GM12875 (cell line): Measurements from ENCODE around the gene CXCL12.

ENCODE experiments used
- H3K4me3 ChIP-seq: one replicate; pipeline ENCODE4 v1.5.1; 2011; ENCODE audit warnings: low read depth, low read length, control low read depth
- TF ChIP-seq, protein P1 (sequence below): IDR thresholded peaks from 2 replicates; pipeline ENCODE4 v1.5.1; 2011; ENCODE audit warnings: low read depth, mild to moderate bottlenecking, control low read depth, inconsistent platforms, low read length, moderate library complexity, borderline replicate concordance; ENCODE audit not compliant: insufficient read depth

The CXCL12 gene

DNA sequence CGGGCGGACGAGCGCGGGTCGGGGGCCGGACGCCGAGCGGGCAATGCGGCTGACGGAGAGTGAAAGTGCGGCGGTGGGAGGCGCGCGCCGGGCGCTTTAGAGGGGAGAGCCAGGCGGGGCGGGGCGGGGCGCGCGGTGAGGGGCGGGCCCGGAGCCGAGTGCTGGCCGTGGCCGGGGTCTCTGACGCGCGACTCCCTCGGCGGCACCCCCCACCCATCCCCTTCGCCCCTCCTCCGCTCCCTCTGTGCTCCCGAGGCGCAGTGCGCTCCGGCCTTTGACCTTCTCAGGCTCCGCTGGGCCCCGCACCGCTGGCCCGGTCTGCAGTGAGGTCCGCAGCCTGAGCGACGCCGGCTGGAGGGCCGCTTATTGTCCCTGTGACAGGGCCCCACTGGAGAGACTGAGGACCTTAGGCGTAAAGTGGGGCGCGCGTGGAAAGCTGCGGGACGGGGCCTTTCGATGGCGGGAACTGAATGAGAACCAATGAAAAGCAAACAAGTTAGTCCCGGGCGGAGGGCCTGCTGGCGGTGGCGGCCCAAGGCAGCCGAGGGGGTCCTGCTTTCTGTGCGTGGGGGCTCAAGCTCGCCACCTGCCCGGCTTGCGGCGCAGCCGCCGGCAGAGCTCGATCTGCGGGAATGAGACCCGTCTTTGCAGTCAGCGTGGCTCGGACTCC is at the start of gene CXCL12:
Gene CXCL12, minus strand, starts transcription at position 72 of the 670 bp plus-strand sequence. CDS start 92 bp downstream, outside the sequence.
- H3K4me3 ChIP-seq, result no peak within 1 kb of the TSS
- TF ChIP-seq, protein P1, sequence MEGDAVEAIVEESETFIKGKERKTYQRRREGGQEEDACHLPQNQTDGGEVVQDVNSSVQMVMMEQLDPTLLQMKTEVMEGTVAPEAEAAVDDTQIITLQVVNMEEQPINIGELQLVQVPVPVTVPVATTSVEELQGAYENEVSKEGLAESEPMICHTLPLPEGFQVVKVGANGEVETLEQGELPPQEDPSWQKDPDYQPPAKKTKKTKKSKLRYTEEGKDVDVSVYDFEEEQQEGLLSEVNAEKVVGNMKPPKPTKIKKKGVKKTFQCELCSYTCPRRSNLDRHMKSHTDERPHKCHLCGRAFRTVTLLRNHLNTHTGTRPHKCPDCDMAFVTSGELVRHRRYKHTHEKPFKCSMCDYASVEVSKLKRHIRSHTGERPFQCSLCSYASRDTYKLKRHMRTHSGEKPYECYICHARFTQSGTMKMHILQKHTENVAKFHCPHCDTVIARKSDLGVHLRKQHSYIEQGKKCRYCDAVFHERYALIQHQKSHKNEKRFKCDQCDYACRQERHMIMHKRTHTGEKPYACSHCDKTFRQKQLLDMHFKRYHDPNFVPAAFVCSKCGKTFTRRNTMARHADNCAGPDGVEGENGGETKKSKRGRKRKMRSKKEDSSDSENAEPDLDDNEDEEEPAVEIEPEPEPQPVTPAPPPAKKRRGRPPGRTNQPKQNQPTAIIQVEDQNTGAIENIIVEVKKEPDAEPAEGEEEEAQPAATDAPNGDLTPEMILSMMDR, result no peak

DNA sequence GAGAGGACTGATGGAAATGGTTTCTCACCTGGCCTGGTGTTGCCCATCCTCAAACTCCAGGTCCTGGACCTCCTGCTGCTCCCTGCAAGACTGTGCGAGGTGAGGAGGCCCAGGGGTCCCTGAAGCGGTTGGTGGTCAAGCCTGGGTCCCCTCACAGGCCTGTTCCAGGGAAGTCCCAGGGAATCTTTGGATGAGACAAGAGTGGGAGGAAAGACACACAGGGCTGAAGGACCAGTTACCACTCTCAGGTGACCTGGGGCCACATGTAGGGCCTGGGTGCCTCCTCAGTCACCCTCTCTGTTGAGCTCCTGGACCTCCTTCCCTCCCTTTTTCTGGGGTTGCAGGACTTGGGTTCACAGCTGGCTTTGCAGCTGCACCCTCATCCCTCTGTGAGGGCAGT is 42.6 kb upstream of the CXCL12 start:
- H3K4me3 ChIP-seq, result no peak overlapping the region
- TF ChIP-seq, protein P1, result no peak

DNA sequence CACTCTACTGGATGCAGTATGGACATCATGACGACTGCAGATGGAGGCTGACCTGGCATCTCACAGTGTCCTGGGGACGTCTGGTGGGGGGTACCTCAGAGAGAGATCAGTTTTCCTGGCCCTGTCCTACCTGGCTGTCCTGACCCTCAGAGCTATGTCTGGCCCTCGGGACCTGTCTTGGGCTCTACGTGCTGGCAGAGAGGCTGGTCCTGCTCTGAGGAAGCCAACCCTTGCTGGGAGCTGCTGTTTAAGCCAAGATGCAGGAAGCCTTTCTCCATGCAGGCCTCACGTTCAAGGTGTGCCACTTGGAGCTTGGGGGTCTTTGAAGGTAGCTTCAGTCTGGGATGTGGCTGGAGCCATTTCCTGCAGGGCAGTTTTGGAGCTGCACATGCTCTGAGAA is 42.1 kb upstream of the CXCL12 start:
- no peak overlapping the region for H3K4me3 ChIP-seq
- TF ChIP-seq, protein P1, result no peak

DNA sequence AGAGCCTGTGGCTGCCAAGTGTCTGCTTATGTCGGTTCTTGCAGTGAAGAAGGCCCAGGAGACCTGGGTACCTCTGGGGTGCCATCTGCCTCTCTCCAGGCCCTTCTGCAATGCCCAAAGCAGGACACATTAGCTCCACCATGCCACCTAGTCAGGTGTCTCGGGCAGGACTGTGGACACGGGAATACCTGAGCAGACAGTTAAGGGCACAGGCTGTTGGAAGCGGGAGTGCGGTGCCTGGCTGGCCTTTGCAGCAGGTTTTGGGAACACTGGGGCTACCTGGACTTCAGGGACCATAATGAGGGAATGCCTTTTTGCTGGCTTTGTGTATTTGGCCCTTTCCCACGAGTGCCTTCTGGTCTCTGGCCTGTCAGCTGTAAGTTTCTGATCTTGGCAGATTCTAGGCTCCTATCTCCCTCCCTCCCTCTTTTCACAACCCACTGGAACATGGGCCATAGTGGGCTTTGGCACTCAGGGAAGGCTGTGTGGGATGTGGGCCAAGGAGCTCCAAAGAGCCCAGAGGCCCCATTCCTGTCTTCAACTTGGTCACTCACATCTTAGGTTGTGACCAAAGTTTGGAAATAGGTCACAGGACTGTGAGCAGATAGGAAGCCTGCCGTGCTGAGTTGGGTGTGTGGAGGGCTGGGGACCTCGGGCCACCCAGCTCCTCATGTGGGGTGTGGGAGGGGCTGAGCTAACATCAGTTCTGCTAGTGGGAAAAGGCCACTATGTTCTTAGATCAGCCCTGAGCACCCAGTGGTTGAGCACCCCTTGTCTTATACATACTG is 41.5 kb upstream of the CXCL12 start:
- H3K4me3 ChIP-seq, result no peak overlapping the region
- TF ChIP-seq, protein P1, result no peak

DNA sequence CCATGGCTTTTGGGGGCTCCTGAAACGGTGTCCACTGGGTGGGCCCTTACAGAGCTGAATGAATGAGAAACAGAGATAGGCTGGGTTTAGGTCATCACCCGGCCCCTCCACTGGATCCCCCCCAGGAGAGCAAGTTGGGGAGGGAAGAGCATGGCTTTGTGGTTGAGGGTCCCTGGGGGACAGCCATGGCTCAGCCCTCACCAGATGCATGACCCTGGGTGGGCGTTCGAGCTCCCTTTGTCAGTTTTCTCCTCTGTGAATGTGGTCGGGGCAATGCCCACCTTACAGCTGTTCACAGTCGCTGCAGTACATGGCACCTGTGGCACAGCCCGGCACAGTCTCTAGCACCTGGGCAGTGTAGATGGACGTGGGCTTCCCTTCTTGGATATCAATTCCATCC is 40.6 kb upstream of the CXCL12 start:
- TF ChIP-seq, protein P1, result no peak
- no peak overlapping the region for H3K4me3 ChIP-seq

DNA sequence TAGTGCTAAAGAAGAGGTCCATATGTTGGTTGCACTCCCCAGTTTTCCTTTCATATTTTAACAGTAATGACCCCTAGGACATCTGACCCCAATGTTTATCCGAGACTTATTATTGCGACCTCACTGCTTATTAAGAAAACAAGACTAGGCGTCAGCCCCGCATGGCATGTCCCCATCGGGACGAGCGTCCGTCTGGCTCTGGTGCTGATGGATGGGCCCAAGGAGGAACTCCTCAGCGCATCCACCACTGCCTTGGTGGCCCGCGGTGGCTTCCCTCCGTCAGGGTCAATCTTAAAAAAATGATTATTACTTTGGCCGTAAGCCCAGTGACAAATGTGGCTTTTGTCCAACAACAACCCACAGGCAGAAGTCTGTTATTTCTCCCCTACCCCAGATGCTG is 40.1 kb upstream of the CXCL12 start:
- TF ChIP-seq, protein P1, result no peak
- no peak overlapping the region for H3K4me3 ChIP-seq

DNA sequence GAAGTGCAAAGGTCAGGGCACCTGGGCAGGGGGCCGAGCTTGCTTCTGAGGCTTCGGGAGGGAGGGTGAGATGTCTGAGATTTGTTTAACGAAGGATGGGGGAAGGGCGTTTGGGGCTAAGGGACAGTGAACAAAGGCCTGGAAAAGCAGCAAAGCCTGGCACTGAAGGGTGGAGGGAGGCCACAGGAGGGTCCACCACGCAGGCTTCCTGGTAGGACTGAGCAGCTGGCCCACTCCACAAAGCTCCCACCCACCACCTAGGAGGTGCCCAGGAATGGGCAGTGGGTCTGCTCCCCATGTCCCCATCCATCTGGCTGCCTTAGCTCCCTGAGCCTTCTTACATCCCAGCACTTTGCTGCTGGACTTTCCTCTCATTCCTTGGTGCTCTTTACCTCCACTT is 39.4 kb upstream of the CXCL12 start:
- H3K4me3 ChIP-seq, result no peak overlapping the region
- TF ChIP-seq, protein P1, result no peak
